ENCODE data around the gene APOBEC3G.
A peak's percentile ranks its signal among the peaks of the same experiment; 100 is the strongest.

Gene APOBEC3G

GRCh38 chr22:39125622-39126021 is 48.5 kb downstream of the APOBEC3G start:
- no peak for DNase-seq

- DNase-seq = no peak
Measured at GRCh38 chr22:39128508-39128907, 51.4 kb downstream of the APOBEC3G start.

GRCh38 chr22:39129081-39129480 is 52.0 kb downstream of the APOBEC3G start:
- no peak for DNase-seq

GRCh38 chr22:39129746-39130145 is 52.7 kb downstream of the APOBEC3G start:
- no peak for DNase-seq

DNA sequence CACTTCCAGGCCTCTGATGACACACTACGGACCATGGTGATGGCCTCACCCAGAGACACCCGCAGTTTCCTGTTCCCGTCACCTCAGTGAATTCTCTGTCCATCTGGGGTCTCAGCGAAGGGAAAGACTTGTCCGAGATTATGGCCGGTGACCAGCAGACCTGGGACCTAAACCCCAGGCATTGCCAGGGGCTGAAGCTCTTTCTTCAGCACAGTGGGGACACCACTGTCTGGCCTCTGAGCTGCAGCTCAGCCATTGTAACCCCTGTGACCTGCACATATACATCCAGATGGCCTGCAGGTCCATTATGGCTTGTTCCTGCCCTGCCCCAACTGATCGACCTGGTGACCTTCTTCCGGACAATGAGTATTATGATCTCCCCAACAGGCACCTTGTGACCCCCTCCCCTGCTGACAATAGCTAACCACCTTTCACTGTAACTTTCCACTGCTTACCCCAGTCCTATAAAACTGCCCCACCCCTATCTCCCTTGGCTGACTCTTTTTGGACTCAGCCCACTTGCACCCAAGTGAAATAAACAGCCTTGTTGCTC is 53.2 kb downstream of the APOBEC3G start:
- no peak for DNase-seq

DNA sequence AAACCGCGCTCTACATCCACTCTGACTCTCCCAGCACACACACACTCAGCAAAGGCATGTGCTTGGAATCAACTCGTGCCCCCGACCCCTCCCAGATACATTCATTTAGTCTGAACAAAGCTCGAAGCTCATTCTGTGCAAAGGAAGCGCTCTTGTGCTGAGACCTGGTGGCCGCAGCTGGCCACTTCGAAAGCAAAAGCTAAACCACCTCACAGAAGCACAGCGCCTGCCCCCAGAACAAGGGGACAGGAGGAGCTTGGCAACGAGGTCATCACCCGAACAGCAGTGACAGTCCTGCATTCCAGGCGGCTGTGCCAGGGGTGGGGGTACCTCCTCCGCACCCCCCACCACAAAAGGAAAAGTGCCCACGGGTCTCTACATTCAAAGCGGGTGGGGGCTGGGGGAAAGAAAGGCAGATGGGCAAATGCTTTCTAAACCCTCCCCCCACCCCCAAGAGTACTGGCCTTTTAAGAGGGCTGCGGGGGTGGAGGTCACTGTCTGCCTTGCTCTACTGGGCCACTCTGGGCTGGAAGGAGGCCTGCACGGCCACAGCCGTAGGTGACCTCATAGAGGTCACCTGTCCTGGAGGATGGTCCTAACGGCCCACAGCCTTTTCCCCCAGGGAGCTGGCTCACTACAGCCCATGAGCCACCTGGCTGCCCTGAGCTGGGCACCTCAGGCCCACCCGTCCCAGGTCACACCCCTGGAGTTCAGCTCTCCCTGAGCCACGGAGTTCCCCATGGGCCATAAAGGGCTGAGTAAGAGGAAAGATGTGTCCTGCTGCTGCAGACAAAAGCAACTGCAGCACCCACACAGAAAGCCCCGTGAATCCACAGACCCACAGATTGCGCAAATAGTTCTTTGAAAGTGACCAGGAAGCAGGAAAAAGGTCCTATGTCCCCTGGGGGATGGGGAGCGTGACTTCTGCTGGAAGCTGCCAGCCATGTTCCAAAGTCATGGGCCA is 54.1 kb downstream of the APOBEC3G start:
- DNase-seq = peak; percentile 16 to 34

GRCh38 chr22:39132281-39132680 is 55.2 kb downstream of the APOBEC3G start:
- no peak for DNase-seq

DNA sequence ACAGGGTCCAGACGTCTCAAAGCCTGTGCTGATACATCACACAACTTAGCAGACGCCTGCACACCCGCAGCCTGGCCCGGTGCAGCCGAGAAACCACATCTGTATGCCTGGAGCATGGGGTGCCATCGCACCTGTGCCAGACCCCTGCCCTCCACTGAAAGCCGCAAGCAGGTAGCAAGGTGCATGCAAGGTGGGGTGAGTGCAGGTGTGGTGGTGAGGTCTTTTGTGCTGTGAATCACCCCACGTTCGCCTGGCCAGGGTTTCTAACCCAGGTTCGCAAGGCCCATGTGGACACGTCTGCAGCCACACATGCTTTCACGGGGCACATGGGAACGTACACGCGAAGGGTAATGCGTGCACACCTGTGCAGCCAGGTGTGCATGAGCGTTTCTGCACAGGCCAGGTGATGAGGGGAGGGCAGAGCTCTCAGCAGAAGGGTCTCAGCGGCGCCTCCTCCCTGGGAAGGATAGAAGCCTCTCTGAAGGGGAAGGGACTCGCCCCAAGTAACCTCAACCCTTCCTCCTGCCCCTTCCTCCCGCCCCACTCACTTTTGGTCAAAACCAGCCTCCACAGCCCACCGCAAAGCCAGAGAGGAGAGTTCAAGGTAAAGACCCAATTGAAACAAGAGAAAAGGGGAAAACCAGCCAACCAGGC is 55.9 kb downstream of the APOBEC3G start:
- DNase-seq = no peak

- DNase-seq = no peak
Measured at GRCh38 chr22:39133871-39134270, 56.8 kb downstream of the APOBEC3G start.

GRCh38 chr22:39134366-39135091 is 57.5 kb downstream of the APOBEC3G start:
- no peak for DNase-seq

- DNase-seq = no peak
Measured at GRCh38 chr22:39135092-39135896, 58.2 kb downstream of the APOBEC3G start.

GRCh38 chr22:39136317-39136716 is 59.2 kb downstream of the APOBEC3G start:
- no peak for DNase-seq
